ENCODE data around the gene GCAT.

- TF ChIP-seq CTCF (IDR thresholded peaks at IDR 0.05; ENCODE audit: low read length) (no peak), EZH2 (IDR thresholded peaks at IDR 0.05; ENCODE audit: borderline replicate concordance, low read length) (no peak)
These were observed 7.9 kb downstream of the GCAT start for GRCh38 chr22:37815593-37815992.
